HG02852 (cell line): ENCODE measurements around the gene GAGE12F.
"Not testable (repeated sequence)": the region's sequence is repeated elsewhere in the genome, so short reads cannot be mapped to it uniquely, and the experiment has no call there.

ENCODE experiments used
- ATAC-seq: cut with Tn5 transposase; IDR thresholded peaks from one replicate; pipeline ENCODE4 v1.9.1; 2021; ENCODE audit warnings: mild to moderate bottlenecking, moderate library complexity; ENCODE audit not compliant: unreplicated experiment

The GAGE12F gene

GRCh38 chrX:49560542-49560941 lies at the start of gene GAGE12F:
Gene GAGE12F (plus strand): TSS chrX:49560842. CDS start chrX:49561997, 1,155 bp downstream.
- not testable (repeated sequence) for ATAC-seq

- not testable (repeated sequence) for ATAC-seq
These were observed 28.8 kb upstream of the GAGE12F start, which contains the start of gene GAGE12C for GRCh38 chrX:49531877-49532276. Gene GAGE12C (plus strand): TSS chrX:49532177. CDS start chrX:49533332, 1,155 bp downstream.

GRCh38 chrX:49541433-49541832 lies 19.2 kb upstream of the GAGE12F start, which contains the start of gene GAGE12D:
Gene GAGE12D (plus strand): TSS chrX:49541733. CDS start chrX:49542888, 1,155 bp downstream.
- ATAC-seq: not testable (repeated sequence)

GRCh38 chrX:49550989-49551388 lies 9.7 kb upstream of the GAGE12F start, which contains the start of gene GAGE12E:
Gene GAGE12E (plus strand): TSS chrX:49551289. CDS start chrX:49552444, 1,155 bp downstream.
- ATAC-seq: not testable (repeated sequence)

GRCh38 chrX:49568728-49569127 lies 8.1 kb downstream of the GAGE12F start:
- ATAC-seq: not testable (repeated sequence)

GRCh38 chrX:49569152-49569551 lies 8.5 kb downstream of the GAGE12F start:
- ATAC-seq: not testable (repeated sequence)

GRCh38 chrX:49570100-49570499 lies 9.5 kb downstream of the GAGE12F start, which contains the start of gene GAGE12G:
Gene GAGE12G (plus strand): TSS chrX:49570400. CDS start chrX:49571555, 1,155 bp downstream.
- ATAC-seq: not testable (repeated sequence)

GRCh38 chrX:49579649-49580048 lies 19.0 kb downstream of the GAGE12F start, which contains the start of gene GAGE12H:
Gene GAGE12H (plus strand): TSS chrX:49579949. CDS start chrX:49581104, 1,155 bp downstream.
- ATAC-seq: not testable (repeated sequence)

- ATAC-seq: not testable (repeated sequence)
These were observed 28.6 kb downstream of the GAGE12F start, which contains the start of gene GAGE2A for GRCh38 chrX:49589196-49589595. Gene GAGE2A (plus strand): TSS chrX:49589496. CDS start chrX:49590651, 1,155 bp downstream.

GRCh38 chrX:49589769-49590478 lies 29.3 kb downstream of the GAGE12F start:
- not testable (repeated sequence) for ATAC-seq

- not testable (repeated sequence) for ATAC-seq
These were observed 29.8 kb downstream of the GAGE12F start for GRCh38 chrX:49590488-49590887.

- not testable (repeated sequence) for ATAC-seq
These were observed 38.1 kb downstream of the GAGE12F start, which contains the start of gene GAGE1 for GRCh38 chrX:49598720-49599119. Gene GAGE1 (plus strand): TSS chrX:49599020. CDS start chrX:49600175, 1,155 bp downstream.

- no peak for ATAC-seq
These were observed 50.2 kb downstream of the GAGE12F start for GRCh38 chrX:49610718-49611310.
